ENCODE measurements around the gene LRRC26.

GRCh38 chr9:137139468-137140150, 30.2 kb downstream of the LRRC26 start:
- TF ChIP-seq CTCF (IDR thresholded peaks at IDR 0.05) (no peak), POLR2A (IDR thresholded peaks at IDR 0.05) (no peak)

Data from sigmoid colon (tissue), 3 donors.